H9 (cell line): Measurements from ENCODE around the gene PLCXD1. TPM values are rescaled to one million over a fixed set of nuclear protein-coding genes. Genes with fewer than 3 reads are reported as not detected.

Experiments used
- DNase-seq: peaks from one replicate; pipeline ENCODE4 v3.0.0-alpha.2; 2017
- H2AFZ ChIP-seq: one replicate; pipeline ENCODE4 v1.6.1; 2013; ENCODE audit warnings: mild to moderate bottlenecking, low read length, control low read depth, moderate library complexity
- H2AK5ac ChIP-seq: 2 replicates; pipeline ENCODE4 v1.6.1; 2013; ENCODE audit warnings: low read length, control low read depth, mixed read lengths; ENCODE audit not compliant: insufficient read length
- H2BK120ac ChIP-seq: one replicate; pipeline ENCODE4 v1.6.1; 2013; ENCODE audit warnings: low read depth, mild to moderate bottlenecking, low read length, control low read depth, inconsistent platforms; ENCODE audit not compliant: poor library complexity, severe bottlenecking
- H2BK12ac ChIP-seq: 2 replicates; pipeline ENCODE4 v1.6.1; 2013; ENCODE audit warnings: low read length, control low read depth, mixed read lengths, low read depth; ENCODE audit not compliant: insufficient read length
- H2BK15ac ChIP-seq: 2 replicates; pipeline ENCODE4 v1.6.1; 2013; ENCODE audit warnings: low read depth, low read length, control low read depth
- H2BK20ac ChIP-seq: one replicate; pipeline ENCODE4 v1.6.1; 2013; ENCODE audit warnings: low read depth, mild to moderate bottlenecking, low read length, control low read depth, inconsistent platforms; ENCODE audit not compliant: poor library complexity, severe bottlenecking
- H2BK5ac ChIP-seq: 2 replicates; pipeline ENCODE4 v1.6.1; 2013; ENCODE audit warnings: low read length, control low read depth, mixed read lengths; ENCODE audit not compliant: insufficient read length
- H3K14ac ChIP-seq: 2 replicates; pipeline ENCODE4 v1.6.1; 2013; ENCODE audit warnings: low read length, control low read depth; ENCODE audit not compliant: insufficient read depth
- H3K18ac ChIP-seq: 2 replicates; pipeline ENCODE4 v1.6.1; 2013; ENCODE audit warnings: low read depth, mild to moderate bottlenecking, mixed read lengths, low read length, control low read depth; ENCODE audit not compliant: insufficient read length
- H3K23ac ChIP-seq: 2 replicates; pipeline ENCODE4 v1.6.1; 2013; ENCODE audit warnings: low read length, control low read depth, mixed read lengths, low read depth; ENCODE audit not compliant: insufficient read length
- H3K23me2 ChIP-seq: 2 replicates; pipeline ENCODE4 v1.6.1; 2013; ENCODE audit warnings: low read depth, mild to moderate bottlenecking, mixed read lengths, low read length, control low read depth; ENCODE audit not compliant: insufficient read length, poor library complexity, severe bottlenecking
- H3K27ac ChIP-seq: 2 replicates; pipeline ENCODE4 v1.5.1; 2013; ENCODE audit warnings: low read length, control low read depth, mixed read lengths, low read depth; ENCODE audit not compliant: insufficient read length
- H3K27me3 ChIP-seq: 2 replicates; pipeline ENCODE4 v1.6.1; 2013; ENCODE audit warnings: low read length, control low read depth, inconsistent platforms; ENCODE audit not compliant: insufficient read depth
- H3K4ac ChIP-seq: 2 replicates; pipeline ENCODE4 v1.6.1; 2013; ENCODE audit warnings: low read depth, mild to moderate bottlenecking, control low read depth, inconsistent platforms, low read length, moderate library complexity
- H3K4me1 ChIP-seq: 2 replicates; pipeline ENCODE4 v1.6.1; 2013; ENCODE audit warnings: low read length, control low read depth, inconsistent platforms; ENCODE audit not compliant: insufficient read depth
- H3K4me2 ChIP-seq: 2 replicates; pipeline ENCODE4 v1.6.1; 2013; ENCODE audit warnings: low read length, control low read depth, mixed read lengths; ENCODE audit not compliant: insufficient read length, insufficient read depth
- H3K56ac ChIP-seq: 2 replicates; pipeline ENCODE4 v1.6.1; 2013; ENCODE audit warnings: low read depth, mild to moderate bottlenecking, mixed read lengths, low read length, control low read depth; ENCODE audit not compliant: insufficient read length
- H3K79me1 ChIP-seq: 2 replicates; pipeline ENCODE4 v1.6.1; 2013; ENCODE audit warnings: low read depth, mild to moderate bottlenecking, moderate library complexity, low read length, control low read depth, inconsistent platforms; ENCODE audit not compliant: insufficient read depth, poor library complexity, severe bottlenecking
- H3K79me2 ChIP-seq: 2 replicates; pipeline ENCODE4 v1.6.1; 2013; ENCODE audit warnings: low read length, control low read depth, inconsistent platforms; ENCODE audit not compliant: insufficient read depth
- H3K9ac ChIP-seq: 2 replicates; pipeline ENCODE4 v1.6.1; 2013; ENCODE audit warnings: low read length, control low read depth, mixed read lengths; ENCODE audit not compliant: insufficient read length; ENCODE audit errors: extremely low read depth
- H3K9me3 ChIP-seq: one replicate; pipeline ENCODE4 v1.6.1; 2013; ENCODE audit warnings: low read depth, low read length, inconsistent platforms; ENCODE audit not compliant: control insufficient read depth
- H3T11ph ChIP-seq: one replicate; pipeline ENCODE4 v1.6.1; 2013; ENCODE audit warnings: mild to moderate bottlenecking, low read length, control low read depth, inconsistent platforms
- H4K20me1 ChIP-seq: one replicate; pipeline ENCODE4 v1.6.1; 2013; ENCODE audit not compliant: control insufficient read depth, insufficient read length, insufficient read depth
- H4K5ac ChIP-seq: 2 replicates; pipeline ENCODE4 v1.6.1; 2013; ENCODE audit warnings: low read depth, mild to moderate bottlenecking, mixed read lengths, low read length, control low read depth; ENCODE audit not compliant: insufficient read length
- H4K8ac ChIP-seq: replicated peaks from 2 replicates; pipeline ENCODE4 v1.6.1; 2013; ENCODE audit warnings: low read length, control low read depth, mixed read lengths, low read depth; ENCODE audit not compliant: insufficient read length
- H4K91ac ChIP-seq: 2 replicates; pipeline ENCODE4 v1.6.1; 2013; ENCODE audit warnings: low read depth, mild to moderate bottlenecking, moderate library complexity, mixed read lengths, low read length, control low read depth; ENCODE audit not compliant: insufficient read length
- H3K27ac Mint-ChIP-seq, 3 experiments: 2 replicates in 2 of 3; 3 replicates in 1 of 3; pipeline ENCODE4 v1.8.0; 2020 to 2021; ENCODE audit warnings: mixed read lengths in 3 of 3, mild to moderate bottlenecking in 1 of 3, moderate library complexity in 1 of 3
- H3K27me3 Mint-ChIP-seq: 2 replicates; pipeline ENCODE4 v1.8.0; 2021; ENCODE audit warnings: low read depth, mild to moderate bottlenecking, moderate library complexity, mixed read lengths
- H3K36me3 Mint-ChIP-seq, 3 experiments: 2 replicates in 2 of 3; 3 replicates in 1 of 3; pipeline ENCODE4 v1.8.0; 2020 to 2021; ENCODE audit warnings: low read depth in 3 of 3, mixed read lengths in 3 of 3; ENCODE audit not compliant: insufficient read depth in 1 of 3
- H3K4me1 Mint-ChIP-seq, 2 experiments: 2 replicates each; pipeline ENCODE4 v1.8.0; 2020; ENCODE audit warnings: mixed read lengths in 2 of 2
- H3K4me3 Mint-ChIP-seq, 2 experiments: 2 replicates in 1 of 2; 3 replicates in 1 of 2; pipeline ENCODE4 v1.8.0; 2020 to 2021; ENCODE audit warnings: mild to moderate bottlenecking in 2 of 2, mixed read lengths in 2 of 2, moderate library complexity in 1 of 2
- H3K9me3 Mint-ChIP-seq, 2 experiments: 2 replicates in 1 of 2; 3 replicates in 1 of 2; pipeline ENCODE4 v1.8.0; 2020; ENCODE audit warnings: mild to moderate bottlenecking in 2 of 2, mixed read lengths in 2 of 2, moderate library complexity in 1 of 2
- WGBS: extraction: QIAGEN DNeasy Blood & Tissue Kit; methylation state at CpG from one replicate; pipeline ENCODE4 v1.1.7; 2013; ENCODE audit warnings: missing lambda C conversion rate, low lambda C conversion rate, mixed read lengths; ENCODE audit not compliant: insufficient read length; ENCODE audit errors: extremely low coverage; 5-methylcytosine and 5-hydroxymethylcytosine counted together
- total RNA-seq: library from RNA; stranded (reverse); gene quantifications from 2 replicates; pipeline ENCODE4 v1.2.1, GENCODE V29; 2021
- TF ChIP-seq, protein P1 (sequence below): fragments of 200-600 bp; sonication (generic); conservative IDR thresholded peaks from 3 replicates; pipeline ENCODE4 v1.8.0; 2021; ENCODE audit warnings: antibody characterized with exemption, mild to moderate bottlenecking

PLCXD1 gene
- total RNA-seq, 1 experiment from 2014 or later, result 96.5 TPM

DNA sequence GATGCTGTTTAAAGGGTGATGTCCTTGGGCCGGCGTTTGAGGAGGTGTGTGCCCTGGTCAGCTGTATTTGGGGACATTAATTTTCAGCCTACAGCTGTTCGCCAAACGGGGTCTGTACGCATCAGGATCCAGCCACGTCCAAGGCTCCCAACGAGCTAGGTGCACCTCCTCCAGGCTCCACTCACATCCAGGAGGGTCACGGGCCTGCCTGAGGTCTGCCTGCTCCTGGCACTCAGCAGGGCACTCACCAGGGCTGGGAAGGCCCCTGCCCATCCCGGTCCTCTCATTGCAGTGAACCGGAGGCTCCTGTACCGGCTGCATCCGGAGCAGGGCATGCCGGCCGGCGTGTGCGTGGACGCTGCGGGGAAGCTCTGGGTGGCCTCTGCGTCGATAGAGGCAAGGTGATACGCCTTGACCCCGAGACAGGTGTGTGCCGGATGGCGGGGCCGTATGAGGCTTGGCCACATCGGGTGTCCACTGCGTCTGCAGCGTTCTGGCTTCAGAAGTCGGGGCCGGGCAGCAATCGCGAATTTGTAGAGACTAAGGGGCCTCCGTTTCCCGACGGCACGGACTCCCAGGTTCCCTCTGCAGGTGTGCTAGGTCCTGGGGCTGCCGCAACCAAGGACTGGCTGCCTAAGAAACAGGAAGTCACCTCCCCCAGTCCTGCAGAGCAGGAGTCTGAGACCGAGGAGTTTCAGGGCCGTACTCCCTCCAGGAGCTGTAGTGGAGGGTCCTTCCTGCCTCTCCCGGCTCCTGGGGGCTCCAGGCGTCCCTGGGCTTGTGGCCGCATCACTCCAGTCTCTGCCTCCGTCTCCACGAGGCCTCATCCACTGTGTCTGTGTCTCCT, 27.5 kb upstream of the PLCXD1 start:
- Histone ChIP-seq H2AFZ (no peak overlapping the region), H4K91ac (no peak overlapping the region), H3K23me2 (no peaks in the 10 kb centered on the region), H4K8ac (no peak overlapping the region), H3K4me1 (no peaks in the 10 kb centered on the region), H2BK20ac (no peak overlapping the region), H4K5ac (no peak overlapping the region), H2AK5ac (no peak overlapping the region), H4K20me1 (peaks cover 4% of the 10 kb centered on the region), H2BK5ac (no peak overlapping the region), H2BK15ac (no peak overlapping the region), H3K27ac (no peak overlapping the region), H3K18ac (no peak overlapping the region), H3K4me2 (no peak overlapping the region), H3K79me2 (no peaks in the 10 kb centered on the region), H3K9me3 (no peaks in the 10 kb centered on the region), H3T11ph (no peak overlapping the region), H3K27me3 (no peaks in the 10 kb centered on the region), H3K23ac (no peak overlapping the region), H3K9ac (no peak overlapping the region), H3K14ac (no peak overlapping the region), H3K79me1 (no peaks in the 10 kb centered on the region), H2BK12ac (no peak overlapping the region), H3K4ac (no peak overlapping the region), H3K56ac (no peak overlapping the region), H2BK120ac (no peak overlapping the region)
- DNase-seq, result no peak
- Mint-ChIP-seq H3K9me3 (peaks cover 2 to 6% of the 10 kb centered on the region in 2 experiments; a peak in 4 of 5 replicates), H3K27ac (no peak overlapping the region), H3K4me3 (no peak overlapping the region), H3K4me1 (no peaks in the 10 kb centered on the region), H3K36me3 (no peaks in the 10 kb centered on the region; a peak in 1 of 7 replicates), H3K27me3 (peaks cover 3% of the 10 kb centered on the region)
- TF ChIP-seq, protein P1, sequence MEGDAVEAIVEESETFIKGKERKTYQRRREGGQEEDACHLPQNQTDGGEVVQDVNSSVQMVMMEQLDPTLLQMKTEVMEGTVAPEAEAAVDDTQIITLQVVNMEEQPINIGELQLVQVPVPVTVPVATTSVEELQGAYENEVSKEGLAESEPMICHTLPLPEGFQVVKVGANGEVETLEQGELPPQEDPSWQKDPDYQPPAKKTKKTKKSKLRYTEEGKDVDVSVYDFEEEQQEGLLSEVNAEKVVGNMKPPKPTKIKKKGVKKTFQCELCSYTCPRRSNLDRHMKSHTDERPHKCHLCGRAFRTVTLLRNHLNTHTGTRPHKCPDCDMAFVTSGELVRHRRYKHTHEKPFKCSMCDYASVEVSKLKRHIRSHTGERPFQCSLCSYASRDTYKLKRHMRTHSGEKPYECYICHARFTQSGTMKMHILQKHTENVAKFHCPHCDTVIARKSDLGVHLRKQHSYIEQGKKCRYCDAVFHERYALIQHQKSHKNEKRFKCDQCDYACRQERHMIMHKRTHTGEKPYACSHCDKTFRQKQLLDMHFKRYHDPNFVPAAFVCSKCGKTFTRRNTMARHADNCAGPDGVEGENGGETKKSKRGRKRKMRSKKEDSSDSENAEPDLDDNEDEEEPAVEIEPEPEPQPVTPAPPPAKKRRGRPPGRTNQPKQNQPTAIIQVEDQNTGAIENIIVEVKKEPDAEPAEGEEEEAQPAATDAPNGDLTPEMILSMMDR, result no peak
- WGBS, result no CpG with 5 or more reads among the region's 44 CpGs
